Sigmoid colon (tissue), 7 donors: ENCODE measurements around the gene RBM33. TPM values are rescaled to one million over a fixed set of nuclear protein-coding genes. Genes with fewer than 3 reads are reported as not detected.

Experiments
- DNase-seq: peaks from one replicate; pipeline ENCODE4 v3.0.0-alpha.2; 2019
- H3K27ac ChIP-seq, 4 donors: fragments of 200-600 bp; sonication (generic); one replicate each; pipeline ENCODE4 v1.5.1; 2016 to 2019; ENCODE audit warnings: mild to moderate bottlenecking in 1 of 4
- H3K27me3 ChIP-seq, 3 donors: fragments of 200-600 bp; sonication (generic); one replicate each; pipeline ENCODE4 v1.5.1; 2019; ENCODE audit warnings: mild to moderate bottlenecking in 1 of 3
- H3K36me3 ChIP-seq, 4 donors: fragments of 200-600 bp; sonication (generic); one replicate each; pipeline ENCODE4 v1.5.1; 2016 to 2019
- H3K4me1 ChIP-seq, 4 donors: fragments of 200-600 bp; sonication (generic); one replicate each; pipeline ENCODE4 v1.5.1; 2017 to 2019
- H3K4me3 ChIP-seq, 4 donors: fragments of 200-600 bp; sonication (generic); one replicate each; pipeline ENCODE4 v1.5.1; 2017 to 2019; ENCODE audit warnings: mild to moderate bottlenecking in 2 of 4, moderate library complexity in 1 of 4
- H3K9me3 ChIP-seq, 4 donors: fragments of 200-600 bp in 3 of 4; sonication (generic) in 3 of 4; one replicate each; pipeline versions ENCODE4 v1.5.1 to v1.6.1; 2013 to 2019
- EP300 ChIP-seq, 4 donors: sonication (generic); formaldehyde crosslinking; IDR thresholded peaks; one replicate each; pipeline ENCODE4 v1.6.1; 2017; ENCODE audit warnings: antibody characterized with exemption in 4 of 4
- POLR2A ChIP-seq, 2 donors: fragments of 450-650 bp; IDR thresholded peaks; one replicate each; pipeline ENCODE4 v1.6.1; 2016; ENCODE audit warnings: antibody characterized with exemption in 2 of 2, mild to moderate bottlenecking in 2 of 2, moderate library complexity in 2 of 2
- POLR2AphosphoS5 ChIP-seq, 4 donors: sonication (generic); formaldehyde crosslinking; IDR thresholded peaks; one replicate each; pipeline ENCODE4 v1.6.1; 2017; ENCODE audit warnings: antibody characterized with exemption in 4 of 4
- WGBS, 2 donors: extraction: QIAGEN DNeasy Blood & Tissue Kit; methylation state at CpG; one replicate each; pipeline ENCODE4 v1.1.7; 2013; 5-methylcytosine and 5-hydroxymethylcytosine counted together
- intact Hi-C: fragments of 100-400 bp; cut with DNase I; formaldehyde crosslinking; loops from one replicate; pipeline ENCODE4 v1.15.1; 2023
- polyA plus RNA-seq, 3 donors: library from polyadenylated mRNA; stranded (reverse); fragments of 200-250 nt; gene quantifications; one replicate each; pipeline ENCODE4 v1.2.3, GENCODE V29; 2013
- total RNA-seq, 4 donors: library from RNA; depleted of rRNA; stranded (reverse); fragments of >200 nt; gene quantifications; one replicate each; pipeline ENCODE4 v1.1.0, GENCODE V29; 2016
- TF ChIP-seq, protein P1 (sequence below), 4 experiments: fragments of 450-650 bp in 3 of 4; fragments of 200-600 bp in 1 of 4; IDR thresholded peaks; one replicate each; pipeline ENCODE4 v1.5.1; 2016 to 2019; ENCODE audit warnings: antibody characterized with exemption in 4 of 4, mild to moderate bottlenecking in 3 of 4, moderate library complexity in 2 of 4
- donor health status: healthy with polysubstance abuse.
- donor health status: Bipolar disorder and iron deficiency.
- donor health status: healthy.

The RBM33 gene
- total and polyA plus RNA-seq, 7 donors, result 3.6 to 60.4 (median 30.8) TPM

DNA sequence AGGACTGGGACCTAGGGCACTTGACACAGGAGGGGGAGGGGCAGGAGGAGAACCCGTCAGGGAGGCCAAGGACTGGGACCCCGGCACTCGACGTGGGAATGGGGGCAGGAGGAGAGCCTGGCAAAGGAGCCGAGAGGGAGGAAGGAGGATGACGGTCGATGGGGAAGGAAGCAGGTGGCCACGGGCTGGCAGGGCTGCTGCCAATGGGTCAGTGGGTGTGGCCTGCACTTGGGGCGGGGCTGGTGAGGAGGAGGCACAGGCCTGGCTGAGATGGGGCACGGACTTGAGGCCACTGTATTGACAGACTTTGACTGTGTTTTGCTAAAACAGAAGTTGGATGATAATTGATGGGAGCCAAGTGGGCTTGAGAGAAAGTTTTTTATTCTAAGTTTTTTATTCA lies 68.9 kb downstream of the RBM33 start:
- no peak for TF ChIP-seq POLR2AphosphoS5 (IDR thresholded peaks at IDR 0.05)
- TF ChIP-seq, protein P1, sequence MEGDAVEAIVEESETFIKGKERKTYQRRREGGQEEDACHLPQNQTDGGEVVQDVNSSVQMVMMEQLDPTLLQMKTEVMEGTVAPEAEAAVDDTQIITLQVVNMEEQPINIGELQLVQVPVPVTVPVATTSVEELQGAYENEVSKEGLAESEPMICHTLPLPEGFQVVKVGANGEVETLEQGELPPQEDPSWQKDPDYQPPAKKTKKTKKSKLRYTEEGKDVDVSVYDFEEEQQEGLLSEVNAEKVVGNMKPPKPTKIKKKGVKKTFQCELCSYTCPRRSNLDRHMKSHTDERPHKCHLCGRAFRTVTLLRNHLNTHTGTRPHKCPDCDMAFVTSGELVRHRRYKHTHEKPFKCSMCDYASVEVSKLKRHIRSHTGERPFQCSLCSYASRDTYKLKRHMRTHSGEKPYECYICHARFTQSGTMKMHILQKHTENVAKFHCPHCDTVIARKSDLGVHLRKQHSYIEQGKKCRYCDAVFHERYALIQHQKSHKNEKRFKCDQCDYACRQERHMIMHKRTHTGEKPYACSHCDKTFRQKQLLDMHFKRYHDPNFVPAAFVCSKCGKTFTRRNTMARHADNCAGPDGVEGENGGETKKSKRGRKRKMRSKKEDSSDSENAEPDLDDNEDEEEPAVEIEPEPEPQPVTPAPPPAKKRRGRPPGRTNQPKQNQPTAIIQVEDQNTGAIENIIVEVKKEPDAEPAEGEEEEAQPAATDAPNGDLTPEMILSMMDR (IDR thresholded peaks at IDR 0.05), result no peak
- no peak for TF ChIP-seq EP300 (IDR thresholded peaks at IDR 0.05)
- no peak for TF ChIP-seq POLR2A (IDR thresholded peaks at IDR 0.05)
- H3K4me1 ChIP-seq, result no peaks in the 10 kb centered on the region
- H3K36me3 ChIP-seq, result peaks cover 15 to 63% (median 21%) of the 10 kb centered on the region in 4 donors
- 56 to 65% methylated on average over 10 of the region's 10 CpGs for WGBS, 2 donors
- DNase-seq, result no peak
- H3K9me3 ChIP-seq, result no peaks in the 10 kb centered on the region
- no peak overlapping the region for H3K27ac ChIP-seq
- H3K4me3 ChIP-seq, result no peak overlapping the region
- intact Hi-C loops, result loop anchor here (10.0 kb wide), 1 partner anchor 59 kb away; no protein-coding TSS in a partner anchor
- H3K27me3 ChIP-seq, result no peaks in the 10 kb centered on the region

DNA sequence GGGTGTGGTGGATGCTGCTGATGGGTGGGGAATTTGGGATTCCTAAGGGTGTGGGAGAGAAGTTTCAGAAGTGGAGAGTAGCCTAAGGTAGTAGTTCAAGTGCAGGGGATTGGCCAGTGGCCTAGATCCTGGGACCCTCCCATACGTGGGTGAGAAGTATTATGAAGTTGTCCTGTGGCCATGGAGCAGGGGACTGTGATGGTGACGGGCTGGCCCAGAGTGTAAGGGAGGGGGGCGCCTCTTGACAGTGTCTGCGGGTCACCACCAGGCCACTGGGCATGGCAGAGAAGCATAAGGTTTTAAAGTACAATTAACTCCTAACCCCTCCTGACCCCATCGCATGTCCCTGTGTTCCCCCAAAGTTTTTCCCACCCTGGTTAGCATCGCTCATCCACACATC lies 70.2 kb downstream of the RBM33 start:
- H3K4me1 ChIP-seq, result no peaks in the 10 kb centered on the region
- H3K27me3 ChIP-seq, result no peaks in the 10 kb centered on the region
- 87 to 95% methylated on average over 6 of the region's 6 CpGs for WGBS, 2 donors
- H3K27ac ChIP-seq, result no peak overlapping the region
- no peak overlapping the region for H3K4me3 ChIP-seq
- TF ChIP-seq EP300 (IDR thresholded peaks at IDR 0.05) (no peak), POLR2A (IDR thresholded peaks at IDR 0.05) (no peak), POLR2AphosphoS5 (IDR thresholded peaks at IDR 0.05) (no peak)
- TF ChIP-seq, protein P1 (IDR thresholded peaks at IDR 0.05), result no peak
- DNase-seq, result no peak
- H3K9me3 ChIP-seq, result no peaks in the 10 kb centered on the region
- peaks cover 15 to 55% (median 19%) of the 10 kb centered on the region in 4 donors for H3K36me3 ChIP-seq
- intact Hi-C loops, result loop anchor here (10.0 kb wide), 1 partner anchor 60 kb away; no protein-coding TSS in a partner anchor

DNA sequence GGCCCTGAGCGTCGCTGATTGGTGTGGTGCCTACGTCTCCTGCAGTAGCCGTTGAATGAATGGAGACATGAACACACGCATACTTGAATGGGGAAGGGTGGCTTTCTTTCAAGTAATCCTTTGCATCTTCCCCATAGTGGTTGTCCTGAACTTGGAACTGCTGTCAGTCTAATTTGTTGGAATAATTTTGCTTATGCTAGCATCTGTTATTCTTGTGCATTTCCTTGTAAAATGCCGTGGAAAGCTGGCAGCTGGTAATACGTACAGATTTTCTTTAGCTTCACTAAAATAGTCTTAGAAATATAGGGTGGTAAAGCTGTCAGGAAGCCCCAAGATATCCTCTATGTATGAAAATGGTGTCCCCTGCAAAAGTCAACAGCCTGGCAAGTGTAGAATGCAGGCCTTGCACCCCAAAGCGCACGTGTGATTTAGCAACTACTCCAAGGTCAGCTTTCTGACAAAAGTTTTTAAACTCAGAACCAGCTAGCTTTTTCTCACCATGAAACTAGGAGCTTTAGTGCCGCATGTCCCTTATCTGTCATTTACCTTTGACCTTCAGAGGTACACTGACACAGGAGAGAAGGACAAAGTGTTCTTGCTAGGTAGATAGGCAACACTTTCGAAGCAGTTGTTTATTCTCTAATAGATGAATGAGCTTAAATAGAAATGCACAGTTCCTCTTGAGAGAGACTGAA lies 70.8 kb downstream of the RBM33 start:
- Histone ChIP-seq H3K9me3 (no peaks in the 10 kb centered on the region), H3K36me3 (peaks cover 15 to 50% (median 19%) of the 10 kb centered on the region in 4 donors), H3K4me1 (no peaks in the 10 kb centered on the region), H3K27me3 (no peaks in the 10 kb centered on the region), H3K4me3 (no peak overlapping the region), H3K27ac (no peak overlapping the region)
- intact Hi-C loops, result loop anchor here (10.0 kb wide), 1 partner anchor 60 kb away; no protein-coding TSS in a partner anchor
- 86 to 92% methylated on average over 11 of the region's 11 CpGs for WGBS, 2 donors
- DNase-seq, result no peak
- TF ChIP-seq EP300 (IDR thresholded peaks at IDR 0.05), result no peak
- no peak for TF ChIP-seq POLR2A (IDR thresholded peaks at IDR 0.05)
- TF ChIP-seq POLR2AphosphoS5 (IDR thresholded peaks at IDR 0.05), result no peak
- TF ChIP-seq, protein P1 (IDR thresholded peaks at IDR 0.05), result no peak

DNA sequence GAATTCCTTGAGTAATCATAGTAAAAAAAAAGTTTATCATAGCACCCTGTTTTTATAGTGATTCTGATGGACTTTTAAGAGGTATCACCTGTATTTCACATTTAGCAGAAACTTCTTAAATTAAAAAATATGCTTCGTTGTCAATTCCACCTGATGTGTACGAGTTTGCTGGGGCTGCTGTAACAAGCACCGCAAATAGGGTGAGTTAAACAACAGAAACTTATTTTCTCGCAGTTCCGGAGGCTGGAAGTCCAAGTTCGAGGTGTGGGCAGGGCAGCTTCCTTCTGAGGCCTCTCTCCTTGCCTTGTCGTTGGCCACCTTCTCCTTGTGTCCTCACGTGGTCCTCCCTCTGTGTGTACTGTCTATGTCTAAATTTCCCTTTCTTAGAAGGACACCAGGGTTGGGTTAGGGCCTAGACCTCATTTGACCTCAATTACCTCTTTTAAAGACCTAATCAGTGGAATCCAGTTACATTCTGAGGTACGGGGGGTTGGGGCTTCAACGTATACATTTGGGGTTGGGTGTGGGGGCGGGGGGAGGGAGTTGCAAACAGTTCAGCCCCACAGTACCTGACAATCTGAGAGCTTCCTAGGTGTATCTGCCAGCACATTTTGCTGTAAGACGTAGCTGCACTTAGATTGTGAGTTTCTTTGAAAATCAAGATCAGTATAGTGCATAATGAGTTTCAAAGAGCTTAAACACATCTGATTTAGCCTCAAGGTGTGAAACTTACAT lies 72.7 kb downstream of the RBM33 start:
- WGBS, 2 donors, result 89 to 91% methylated on average over 12 of the region's 12 CpGs
- Histone ChIP-seq H3K9me3 (no peaks in the 10 kb centered on the region), H3K4me3 (no peak overlapping the region), H3K27me3 (no peaks in the 10 kb centered on the region), H3K4me1 (peaks cover 0 to 13% (median 2%) of the 10 kb centered on the region in 4 donors), H3K36me3 (peaks cover 5 to 34% (median 7%) of the 10 kb centered on the region in 4 donors), H3K27ac (no peak overlapping the region)
- no peak for TF ChIP-seq POLR2AphosphoS5 (IDR thresholded peaks at IDR 0.05)
- no peak for TF ChIP-seq EP300 (IDR thresholded peaks at IDR 0.05)
- TF ChIP-seq, protein P1 (IDR thresholded peaks at IDR 0.05), result no peak
- TF ChIP-seq POLR2A (IDR thresholded peaks at IDR 0.05), result no peak
- intact Hi-C loops, result loop anchor here (10.0 kb wide), 1 partner anchor 62 kb away; no protein-coding TSS in a partner anchor
- no peak for DNase-seq
